ENCODE measurements around the gene TDRD1.

The TDRD1 gene

DNA sequence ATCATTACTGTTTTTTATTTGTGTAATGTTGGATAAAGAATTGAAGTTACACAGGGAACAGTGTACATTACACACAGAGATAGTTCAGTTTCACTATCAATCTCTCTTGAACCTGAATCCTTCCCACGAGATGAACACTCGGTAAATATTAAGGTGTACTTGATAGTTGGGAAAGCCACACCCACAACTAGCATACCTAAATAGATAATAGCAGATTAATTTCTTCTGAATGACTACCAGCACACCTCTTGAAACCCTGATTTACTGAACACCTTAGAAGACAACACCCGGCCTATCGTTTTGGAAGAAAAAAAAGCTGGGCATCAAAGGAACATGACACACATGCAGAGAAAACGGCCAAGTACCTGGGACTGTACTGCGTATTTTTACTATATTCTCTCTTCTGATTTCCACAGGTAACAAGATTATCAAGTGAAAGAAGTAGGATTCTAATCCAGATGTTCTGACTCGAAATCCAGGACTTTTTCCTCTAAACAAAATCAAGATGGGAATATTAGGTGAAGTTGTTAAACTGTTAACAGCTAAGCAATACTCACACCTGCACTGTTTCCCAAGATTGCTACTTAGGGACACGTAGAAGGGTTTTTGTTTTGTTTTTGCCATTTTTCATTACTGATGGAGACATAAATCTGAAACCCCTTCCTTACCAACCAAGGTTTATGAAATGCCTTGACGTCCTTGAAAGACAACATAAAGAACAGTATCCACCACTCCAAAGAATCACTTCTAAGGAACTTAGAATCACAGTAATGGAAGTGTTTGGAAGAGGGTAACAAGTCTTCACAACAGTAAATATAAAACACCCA is 6.2 kb upstream of the TDRD1 start:
- no peak for DNase-seq (ENCODE audit: low read depth, low spot score)
- H3K4me3 ChIP-seq (ENCODE audit: low read length): peak overlapping the region; percentile 99

DNA sequence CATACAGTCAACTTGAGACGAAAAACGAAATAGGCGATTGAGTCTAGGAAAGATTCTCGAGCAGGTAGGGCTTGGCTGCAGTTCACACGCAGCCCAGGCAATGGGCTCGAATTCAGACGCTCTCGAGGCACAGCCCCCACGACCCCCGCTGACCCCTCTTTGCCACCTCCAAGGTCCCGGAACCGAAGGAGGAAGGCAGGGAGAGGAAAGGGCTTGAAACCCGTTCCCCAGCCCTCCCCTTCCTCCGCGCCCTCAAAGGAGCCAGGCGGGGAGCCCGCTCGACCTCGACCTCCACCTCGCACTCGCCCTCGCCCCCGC is 5.6 kb upstream of the TDRD1 start:
- peak overlapping the region; percentile 99 for H3K4me3 ChIP-seq (ENCODE audit: low read length)
- DNase-seq (ENCODE audit: low read depth, low spot score): no peak

DNA sequence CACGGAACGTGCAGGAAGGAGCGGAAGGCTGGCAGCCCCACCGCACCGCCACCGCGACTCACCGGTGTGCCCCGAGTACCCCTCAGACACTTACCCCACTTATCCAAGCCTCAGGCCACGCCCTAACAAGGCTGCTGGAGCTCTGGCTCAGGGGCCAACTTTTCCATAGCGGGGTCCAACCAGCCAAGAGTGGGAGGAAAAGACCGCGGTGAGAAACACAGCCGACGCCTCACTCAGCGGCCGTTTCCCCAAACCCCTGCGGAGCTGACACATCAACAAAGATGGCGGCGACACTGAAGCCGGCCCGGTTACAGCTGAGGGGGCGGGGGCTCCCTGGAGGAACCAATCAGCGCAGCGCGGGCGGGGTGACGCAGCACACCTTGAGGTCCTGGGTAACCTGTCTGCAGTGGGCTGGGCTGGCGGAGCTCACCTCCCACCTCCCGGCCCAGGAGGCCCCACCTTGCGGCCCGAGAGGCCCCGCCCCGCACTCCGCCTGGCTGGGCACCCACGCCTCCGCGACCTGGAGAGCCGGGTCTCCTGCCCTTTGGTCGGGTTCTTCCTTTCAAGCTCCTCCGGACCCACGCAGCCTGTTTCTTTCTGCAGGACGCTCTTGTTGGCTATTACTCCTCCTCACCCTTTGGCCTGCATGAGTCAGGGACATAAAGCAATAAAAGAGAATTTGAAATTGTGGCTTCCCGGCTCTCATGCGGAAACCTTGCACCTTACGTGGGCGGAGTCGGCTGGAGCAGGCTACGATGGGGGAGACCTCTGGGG is 5.0 kb upstream of the TDRD1 start, which contains the start of gene CCDC186:
CCDC186 (minus strand) TSS at position 283 of the 774 bp plus-strand sequence. CDS start 10,935 bp downstream, outside the sequence.
- peak; percentile 87 for DNase-seq (ENCODE audit: low read depth, low spot score)

DNA sequence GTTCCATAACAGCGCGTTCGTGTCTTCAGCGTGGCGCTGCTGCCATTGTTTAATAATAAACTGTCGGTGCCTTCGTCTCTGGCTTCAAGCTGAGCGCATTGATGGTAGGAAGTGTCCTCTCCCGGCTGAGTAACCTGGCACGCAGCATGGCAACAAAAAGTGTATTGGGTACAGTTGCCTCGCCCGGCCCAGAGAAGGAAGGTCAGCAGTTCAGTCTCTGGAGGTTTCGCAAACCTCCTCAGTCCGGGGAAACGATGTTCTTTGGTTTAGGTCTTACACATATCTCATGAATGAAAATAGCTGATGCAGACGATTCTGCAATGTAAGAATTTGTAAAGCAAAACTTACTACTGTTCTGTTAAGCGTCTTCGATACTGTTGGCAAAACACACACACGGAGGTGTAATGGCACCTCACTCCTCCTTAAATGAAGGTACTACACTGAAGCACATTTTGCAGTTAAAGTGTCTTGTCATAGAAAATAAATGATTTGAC is 4.4 kb upstream of the TDRD1 start:
- peak overlapping the region; percentile 99 for H3K4me3 ChIP-seq (ENCODE audit: low read length)
- DNase-seq (ENCODE audit: low read depth, low spot score): no peak

More for the DNA sequence above, 5.0 kb upstream of the TDRD1 start, which contains the start of gene CCDC186:
- H3K4me3 ChIP-seq (ENCODE audit: low read length): peak within 1 kb of the TSS; percentile 99

- DNase-seq (ENCODE audit: low read depth, low spot score): no peak
- H3K4me3 ChIP-seq (ENCODE audit: low read length): no peak overlapping the region
Observed at GRCh38 chr10:114175667-114176066, 3.5 kb upstream of the TDRD1 start.

DNA sequence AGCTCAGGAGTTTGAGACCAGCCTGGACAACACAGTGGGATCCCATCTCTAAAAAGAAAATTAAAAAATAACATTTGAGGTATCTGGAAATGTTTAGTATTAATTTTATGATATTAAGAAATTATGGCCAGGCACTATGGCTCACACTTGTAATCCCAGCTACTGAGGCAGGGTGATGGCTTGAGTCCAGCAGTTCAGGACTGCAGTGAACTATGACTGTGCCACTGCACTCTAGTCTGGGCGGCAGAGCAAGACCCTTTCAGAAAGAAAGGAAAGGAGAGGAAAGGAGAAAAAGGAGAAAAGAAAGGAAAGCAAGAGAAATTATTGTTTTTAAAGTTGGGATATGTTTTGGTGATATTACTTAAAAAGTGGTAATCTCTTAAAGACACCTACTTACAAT is 2.6 kb upstream of the TDRD1 start:
- DNase-seq (ENCODE audit: low read depth, low spot score): no peak
- no peak overlapping the region for H3K4me3 ChIP-seq (ENCODE audit: low read length)

- DNase-seq (ENCODE audit: low read depth, low spot score): no peak
Observed at GRCh38 chr10:114179747-114180146, 594 bp downstream of the TDRD1 start.

DNA sequence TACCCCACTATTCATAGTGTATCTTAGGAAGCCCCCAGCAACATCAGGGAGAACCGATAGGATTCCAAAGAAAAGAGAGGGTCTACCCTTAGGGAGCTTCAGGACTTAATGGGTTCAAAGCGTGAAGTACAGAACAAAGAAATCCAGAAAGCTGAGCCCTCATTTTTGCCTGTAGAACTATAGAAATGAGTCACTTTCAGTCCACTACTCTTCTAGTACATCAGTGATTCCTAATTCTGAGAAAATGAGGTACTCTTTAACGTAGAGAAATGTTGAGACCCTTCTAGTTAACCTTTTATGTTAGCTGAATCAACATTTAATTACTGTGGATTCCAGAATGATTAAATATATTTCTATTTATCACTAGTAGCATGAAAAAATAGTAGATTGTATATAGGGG is 1.8 kb downstream of the TDRD1 start:
- DNase-seq (ENCODE audit: low read depth, low spot score): no peak
- no peak overlapping the region for H3K4me3 ChIP-seq (ENCODE audit: low read length)

More at GRCh38 chr10:114179747-114180146, 594 bp downstream of the TDRD1 start:
- no peak overlapping the region for H3K4me3 ChIP-seq (ENCODE audit: low read length)

DNA sequence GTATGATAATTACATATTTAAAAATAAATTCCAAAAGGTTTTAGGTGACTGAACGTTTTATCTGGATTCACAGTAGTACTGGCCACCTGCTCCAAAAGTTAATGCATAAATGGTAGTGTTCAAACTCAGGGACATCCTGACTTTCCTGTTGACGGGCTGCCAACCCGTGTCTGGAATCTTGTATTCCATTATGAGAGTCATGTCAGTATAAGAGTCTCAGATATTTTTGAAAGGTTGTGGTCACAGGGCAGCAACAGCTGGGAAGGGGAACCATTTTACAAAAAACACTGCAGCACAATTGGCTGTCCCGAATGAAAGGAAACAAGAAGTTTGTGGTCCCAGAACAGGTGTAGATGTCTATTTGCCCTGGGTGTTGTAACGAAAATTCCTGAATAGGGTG is 2.8 kb downstream of the TDRD1 start:
- no peak for DNase-seq (ENCODE audit: low read depth, low spot score)
- no peak overlapping the region for H3K4me3 ChIP-seq (ENCODE audit: low read length)

GRCh38 chr10:114183563-114183962 is 4.4 kb downstream of the TDRD1 start:
- DNase-seq (ENCODE audit: low read depth, low spot score): no peak
- H3K4me3 ChIP-seq (ENCODE audit: low read length): no peak overlapping the region

GRCh38 chr10:114184276-114184675 is 5.1 kb downstream of the TDRD1 start:
- H3K4me3 ChIP-seq (ENCODE audit: low read length): no peak overlapping the region
- DNase-seq (ENCODE audit: low read depth, low spot score): no peak

DNA sequence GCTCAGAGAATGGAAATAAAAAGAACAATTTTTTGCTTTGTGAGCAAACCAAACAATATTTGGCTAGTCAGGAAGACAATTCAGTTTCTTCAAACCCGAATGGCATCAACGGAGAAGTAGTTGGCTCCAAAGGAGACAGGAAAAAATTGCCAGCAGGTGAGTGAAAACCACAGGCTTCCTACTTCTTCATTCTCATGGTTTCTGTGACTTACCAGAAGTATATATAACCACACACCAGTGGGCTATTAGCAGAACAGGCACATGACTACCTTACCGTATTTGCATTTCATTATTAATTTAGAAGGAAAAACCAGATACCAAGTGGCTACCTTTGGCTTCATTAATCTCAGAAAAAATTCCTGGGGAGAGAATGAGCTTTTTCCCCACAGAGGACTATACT is 8.8 kb downstream of the TDRD1 start:
- DNase-seq (ENCODE audit: low read depth, low spot score): no peak
- H3K4me3 ChIP-seq (ENCODE audit: low read length): no peak overlapping the region

DNA sequence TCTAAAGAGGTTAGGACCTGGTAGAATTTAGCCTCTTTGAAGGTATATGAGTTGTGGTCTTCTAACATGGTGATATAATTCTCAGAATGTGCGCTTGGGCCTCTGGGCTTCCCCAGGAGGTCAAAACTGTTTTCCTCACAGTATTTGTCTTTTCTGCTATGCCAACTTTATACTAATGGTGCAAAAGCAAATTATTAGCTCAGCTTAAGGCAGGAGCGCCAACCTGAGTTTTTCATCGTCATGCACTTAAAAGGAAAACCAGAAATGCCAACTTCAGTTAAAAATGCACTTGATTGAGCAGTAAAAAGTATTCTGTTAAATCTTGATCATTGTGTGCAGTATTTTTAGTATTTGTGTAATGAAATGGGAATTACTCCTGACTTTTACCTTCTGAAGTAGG is 9.7 kb downstream of the TDRD1 start:
- no peak overlapping the region for H3K4me3 ChIP-seq (ENCODE audit: low read length)
- no peak for DNase-seq (ENCODE audit: low read depth, low spot score)

DNA sequence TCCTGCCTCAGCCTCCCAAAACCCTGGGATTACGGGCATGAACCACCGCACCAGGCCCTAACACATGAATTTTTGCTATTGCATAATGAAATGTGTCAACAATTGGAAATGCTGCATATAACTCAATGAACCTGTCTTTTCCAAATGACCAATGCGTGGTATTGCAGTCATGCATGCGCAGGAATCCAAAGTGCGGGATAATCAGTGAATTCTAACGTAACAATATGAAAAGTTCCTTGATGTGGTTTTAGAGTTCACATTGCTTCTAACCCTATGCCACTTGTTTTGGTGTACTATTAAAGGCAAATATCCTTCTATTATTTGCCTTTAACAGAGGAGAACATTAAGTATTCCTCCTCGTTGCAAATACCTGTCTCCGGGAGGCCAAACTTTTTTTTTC is 10.5 kb downstream of the TDRD1 start:
- no peak overlapping the region for H3K4me3 ChIP-seq (ENCODE audit: low read length)
- no peak for DNase-seq (ENCODE audit: low read depth, low spot score)

- H3K4me3 ChIP-seq (ENCODE audit: low read length): no peak overlapping the region
- DNase-seq (ENCODE audit: low read depth, low spot score): peak; percentile 54
Observed at GRCh38 chr10:114195079-114195478, 15.9 kb downstream of the TDRD1 start.

DNA sequence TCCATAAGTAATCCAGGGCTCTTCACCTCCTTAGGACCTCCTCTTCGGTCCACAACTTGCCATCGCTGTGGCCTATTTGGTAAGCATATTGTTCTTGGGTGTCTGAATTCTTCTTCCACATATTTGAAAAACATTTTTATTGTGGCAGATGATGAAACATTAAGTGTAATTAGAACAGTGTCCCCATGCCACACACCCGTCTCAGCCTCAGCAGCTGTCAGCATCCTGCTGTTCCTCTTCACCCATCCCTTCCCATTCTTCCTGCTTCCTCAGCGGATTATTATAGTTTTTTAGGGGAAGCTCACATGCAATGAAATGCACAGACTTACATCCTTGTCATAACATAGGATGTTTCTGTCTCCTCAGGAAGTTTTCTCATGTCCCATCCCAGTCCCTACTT is 20.1 kb downstream of the TDRD1 start:
- no peak for DNase-seq (ENCODE audit: low read depth, low spot score)
- H3K4me3 ChIP-seq (ENCODE audit: low read length): no peak overlapping the region

DNA sequence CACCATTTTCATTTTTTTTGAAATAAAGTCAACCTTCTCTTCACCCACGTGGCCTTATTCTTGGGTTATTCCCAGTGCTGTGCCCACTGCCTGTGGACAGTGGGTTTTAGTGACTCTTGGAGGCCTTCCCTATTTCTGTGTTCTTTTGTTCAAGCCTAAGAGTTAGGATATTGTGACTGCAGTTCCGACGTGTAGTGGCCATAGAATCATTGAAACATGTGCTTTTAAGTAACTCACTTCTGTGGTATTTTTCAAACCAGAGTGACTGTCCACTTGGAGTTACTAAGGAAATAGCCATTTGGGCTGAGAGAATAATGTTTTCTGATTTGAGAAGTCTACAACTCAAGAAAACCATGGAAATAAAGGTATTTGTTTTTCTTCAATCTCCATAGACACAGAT is 23.7 kb downstream of the TDRD1 start:
- no peak overlapping the region for H3K4me3 ChIP-seq (ENCODE audit: low read length)
- no peak for DNase-seq (ENCODE audit: low read depth, low spot score)

- DNase-seq (ENCODE audit: low read depth, low spot score): no peak
- H3K4me3 ChIP-seq (ENCODE audit: low read length): no peak overlapping the region
Observed at GRCh38 chr10:114206902-114207301, 27.7 kb downstream of the TDRD1 start.

DNA sequence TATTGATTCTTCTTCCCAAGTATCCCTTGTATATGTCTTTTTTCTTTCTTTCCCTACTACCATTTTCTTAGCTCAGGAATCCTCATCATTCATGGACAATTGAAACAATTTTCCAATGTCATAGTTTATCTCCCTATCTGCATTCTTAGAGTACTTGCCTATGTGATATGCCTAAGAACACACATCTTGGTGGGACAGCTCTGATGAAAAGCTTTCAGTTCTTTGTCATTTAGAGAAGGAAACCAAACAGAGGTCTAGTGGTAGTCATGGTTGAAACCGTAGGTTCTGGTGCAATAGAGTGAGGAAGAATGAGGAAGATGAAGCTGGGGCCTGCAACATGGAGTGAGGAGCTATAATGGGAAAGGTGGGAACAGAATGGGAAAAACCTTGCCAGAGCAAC is 28.2 kb downstream of the TDRD1 start:
- DNase-seq (ENCODE audit: low read depth, low spot score): no peak
- H3K4me3 ChIP-seq (ENCODE audit: low read length): no peak overlapping the region

DNA sequence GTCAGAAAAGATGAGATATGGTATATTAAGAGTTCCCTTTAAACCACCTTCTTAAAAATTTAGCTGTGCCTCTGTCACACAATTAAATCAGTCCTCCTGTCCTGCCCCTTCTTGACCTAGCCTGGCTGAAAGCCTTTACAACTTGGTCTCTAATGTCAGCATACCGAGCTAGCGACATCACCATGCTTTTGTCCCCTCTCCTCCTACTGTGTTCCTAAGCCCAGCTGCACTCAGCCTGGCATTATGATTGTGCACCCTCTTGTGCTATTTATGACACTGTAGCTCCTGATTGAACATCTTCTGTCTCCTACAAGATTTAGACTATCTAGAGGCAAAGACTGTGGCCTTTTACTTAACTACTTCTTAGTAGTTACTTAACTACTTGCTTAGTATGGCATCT is 29.2 kb downstream of the TDRD1 start:
- DNase-seq (ENCODE audit: low read depth, low spot score): no peak
- H3K4me3 ChIP-seq (ENCODE audit: low read length): no peak overlapping the region

All from Jurkat, Clone E6-1 (cell line).